RKO (cell line): Measurements from ENCODE around the gene MAP2K7.
A peak's percentile ranks its signal among the peaks of the same experiment; 100 is the strongest.
"Not testable (repeated sequence)": the region's sequence is repeated elsewhere in the genome, so short reads cannot be mapped to it uniquely, and the experiment has no call there.

ENCODE experiments used
- DNase-seq: peaks from one replicate; pipeline ENCODE4 v3.0.0-alpha.2; 2016; ENCODE audit warnings: low spot score

Gene MAP2K7

DNA sequence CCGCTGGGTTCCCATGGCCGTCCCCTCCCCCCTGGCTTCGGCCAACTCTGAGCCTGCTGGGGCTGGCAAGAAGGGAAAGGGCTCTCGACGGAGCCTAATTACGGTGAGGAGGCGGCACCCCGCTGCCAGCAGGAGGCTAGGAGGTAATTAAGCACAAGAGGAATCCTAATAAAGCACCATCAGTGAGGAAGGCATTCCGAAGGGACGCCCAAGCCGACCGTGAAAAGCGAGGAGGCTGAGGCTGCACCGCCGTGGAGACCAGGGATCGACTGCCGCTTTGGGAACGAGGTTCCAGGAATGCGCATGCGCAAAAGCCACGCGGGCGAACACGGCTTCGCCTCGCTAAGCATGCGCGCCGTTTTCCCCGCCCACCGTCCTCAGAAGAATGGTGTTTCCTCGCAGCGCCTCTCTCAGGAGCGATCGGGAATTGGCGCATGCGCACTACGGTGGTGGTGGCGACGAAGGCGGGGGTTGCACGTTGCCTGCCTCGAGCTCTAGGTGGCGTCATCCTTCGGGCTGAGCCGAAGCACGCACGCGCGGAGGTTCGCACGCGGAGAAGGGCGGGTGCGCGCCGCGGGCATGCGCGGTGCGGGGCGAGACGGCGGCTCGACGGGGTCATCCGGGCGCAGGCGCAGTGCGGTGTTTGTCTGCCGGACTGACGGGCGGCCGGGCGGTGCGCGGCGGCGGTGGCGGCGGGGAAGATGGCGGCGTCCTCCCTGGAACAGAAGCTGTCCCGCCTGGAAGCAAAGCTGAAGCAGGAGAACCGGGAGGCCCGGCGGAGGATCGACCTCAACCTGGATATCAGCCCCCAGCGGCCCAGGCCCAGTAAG lies at the start of gene MAP2K7:
Gene MAP2K7, plus strand, starts transcription at position 634 of the 830 bp plus-strand sequence. Its CDS starts 68 bp downstream, at position 702.
- peak; percentile 98 for DNase-seq

DNA sequence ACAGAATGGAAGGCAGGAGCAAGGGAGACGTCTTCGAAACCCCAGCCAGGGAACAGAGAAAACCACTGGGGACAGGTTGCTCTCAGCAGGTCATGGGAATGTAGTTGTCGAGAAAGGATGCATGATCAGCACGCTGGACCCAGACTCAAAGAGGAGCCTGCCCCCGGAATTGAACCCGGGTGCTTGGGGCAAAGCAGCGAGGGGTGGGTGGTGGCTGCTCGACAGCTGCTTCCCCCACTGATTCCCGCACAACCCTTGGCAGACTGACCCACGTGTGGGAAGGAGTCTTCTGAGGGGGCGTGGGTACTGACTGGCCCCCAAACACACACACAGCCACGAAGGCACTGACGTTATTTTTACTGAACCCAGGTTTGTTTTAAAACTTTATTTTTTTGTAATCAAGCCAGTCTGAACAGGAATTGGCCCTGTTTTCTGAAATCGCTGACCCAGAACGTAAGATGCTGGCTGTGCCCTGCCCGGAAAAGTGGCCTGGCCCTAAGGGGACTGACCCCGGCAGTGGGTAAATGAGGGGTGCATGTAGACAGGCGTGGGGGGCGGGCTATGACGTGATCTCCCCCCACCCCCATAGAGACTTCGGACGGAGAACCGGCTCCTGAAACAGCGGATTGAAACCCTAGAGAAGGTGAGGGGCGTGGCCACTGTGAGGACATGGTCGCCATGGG lies 48.1 kb upstream of the MAP2K7 start:
- DNase-seq: no peak

GRCh38 chr19:7856109-7856591 lies 47.5 kb upstream of the MAP2K7 start:
- DNase-seq: no peak

DNA sequence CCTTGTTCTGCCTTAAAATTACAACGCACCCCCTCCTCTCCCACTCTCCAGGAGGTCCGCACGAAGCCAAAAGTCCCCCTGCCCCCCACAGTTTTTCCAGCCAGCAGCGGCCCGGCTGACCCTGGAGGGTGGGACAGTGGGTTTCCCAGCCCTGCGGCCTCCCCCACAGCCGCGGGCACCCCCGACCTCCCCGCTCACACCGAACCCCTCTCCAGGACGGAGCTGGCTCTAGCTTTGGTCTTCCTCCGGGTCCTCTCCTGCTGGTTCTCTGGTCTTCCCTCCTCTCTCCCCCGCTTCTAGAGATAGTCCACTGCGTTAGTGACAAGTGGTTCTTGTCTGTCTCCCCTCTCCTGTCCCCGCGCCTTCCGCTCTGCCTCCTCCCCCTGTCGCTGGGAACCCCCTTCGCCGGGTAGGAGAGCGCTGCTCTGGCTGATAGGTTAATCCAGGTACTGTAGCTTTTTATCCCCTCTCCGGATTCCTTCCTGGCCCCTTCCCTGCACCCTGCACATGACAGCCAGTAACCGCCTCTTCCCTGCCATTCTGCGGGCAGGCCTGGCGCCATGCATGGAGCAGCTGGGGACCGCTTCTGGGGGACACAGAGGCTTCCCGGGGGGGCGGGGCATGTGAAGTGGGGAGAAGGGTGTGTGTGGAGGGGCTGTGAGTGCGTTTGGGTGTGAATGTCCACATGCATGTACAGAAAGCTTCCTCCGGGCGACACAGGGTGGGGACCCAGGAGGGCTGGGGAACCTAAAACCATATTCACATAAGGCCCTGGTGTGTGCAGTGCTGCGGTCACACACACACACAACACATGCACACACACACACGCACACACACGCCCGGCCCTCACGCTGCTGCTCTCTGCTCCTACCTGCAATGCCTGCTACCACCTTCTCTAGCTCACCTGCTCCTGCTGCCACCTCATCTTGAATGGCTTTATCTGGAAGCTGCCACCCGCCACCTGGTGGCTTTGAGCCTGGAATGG lies 46.7 kb upstream of the MAP2K7 start:
- no peak for DNase-seq

- no peak for DNase-seq
Observed at GRCh38 chr19:7857727-7858108, 46.0 kb upstream of the MAP2K7 start.

DNA sequence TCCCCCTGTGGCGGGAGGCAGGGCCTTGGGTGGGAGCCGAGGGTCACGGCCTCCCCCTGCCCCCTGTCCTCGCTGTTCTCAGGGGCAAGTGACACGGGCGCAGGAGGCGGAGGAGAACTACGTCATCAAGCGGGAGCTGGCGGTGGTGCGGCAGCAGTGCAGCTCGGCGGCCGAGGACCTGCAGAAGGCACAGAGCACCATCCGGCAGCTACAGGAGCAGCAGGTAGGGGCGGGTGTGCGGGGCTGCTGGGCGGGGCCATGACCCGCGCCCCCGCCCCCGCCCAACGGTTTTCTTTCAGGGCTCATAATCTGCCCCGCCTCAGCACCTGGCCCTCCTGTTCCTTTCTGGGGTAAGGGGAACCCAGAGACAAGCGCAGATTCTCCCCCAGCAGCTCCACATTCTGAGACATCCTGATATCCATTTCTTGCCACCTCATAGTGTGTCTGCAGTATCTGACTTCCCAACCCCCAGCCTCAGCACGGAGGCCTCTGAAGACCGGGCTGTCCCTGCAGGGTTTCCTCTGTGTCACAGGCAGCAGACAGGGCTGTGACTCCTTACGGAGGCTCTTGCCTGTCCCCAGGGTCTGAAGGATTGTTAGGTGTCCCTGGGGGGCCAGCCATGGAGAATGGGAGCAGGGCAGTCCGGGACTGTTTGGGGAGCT lies 45.4 kb upstream of the MAP2K7 start:
- DNase-seq: no peak

- not testable (repeated sequence) for DNase-seq
Observed at GRCh38 chr19:7859087-7859486, 44.6 kb upstream of the MAP2K7 start.

GRCh38 chr19:7859831-7860713 lies 43.6 kb upstream of the MAP2K7 start:
- no peak for DNase-seq

GRCh38 chr19:7860714-7861618 lies 42.7 kb upstream of the MAP2K7 start:
- no peak for DNase-seq

DNA sequence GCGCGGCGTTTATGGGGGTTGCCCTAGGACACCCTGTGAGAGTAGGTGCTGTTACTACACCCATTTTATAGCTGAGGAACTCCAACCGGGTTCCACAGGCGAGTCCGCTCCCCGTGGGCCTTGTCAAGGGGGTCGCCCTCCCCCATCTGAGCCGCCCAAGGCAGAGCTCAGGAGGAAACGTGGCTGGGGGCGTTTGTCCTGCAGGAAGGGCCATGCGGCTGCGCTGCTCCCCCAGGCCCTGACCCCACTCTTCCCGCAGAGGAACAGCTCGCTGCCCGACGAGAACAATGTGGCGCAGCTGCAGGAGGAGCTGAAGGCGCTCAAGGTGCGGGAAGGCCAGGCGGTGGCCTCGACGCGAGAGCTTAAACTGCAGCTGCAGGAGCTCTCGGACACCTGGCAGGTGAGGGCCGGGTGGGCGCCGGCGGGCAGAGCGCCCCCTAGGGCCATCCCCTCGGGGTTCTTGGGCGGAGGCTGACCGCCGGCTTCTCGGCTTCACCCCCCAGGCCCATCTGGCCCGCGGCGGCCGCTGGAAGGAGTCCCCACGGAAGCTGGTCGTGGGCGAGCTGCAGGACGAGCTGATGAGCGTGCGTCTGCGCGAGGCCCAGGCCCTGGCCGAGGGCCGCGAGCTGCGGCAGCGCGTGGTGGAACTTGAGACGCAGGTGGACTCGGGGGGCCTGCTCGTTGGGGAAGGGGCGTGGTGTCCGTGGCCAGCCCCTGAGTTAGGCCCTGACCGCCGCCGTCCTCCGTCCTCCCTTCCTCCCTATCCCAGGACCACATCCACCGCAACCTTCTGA lies 41.9 kb upstream of the MAP2K7 start:
- no peak for DNase-seq

DNA sequence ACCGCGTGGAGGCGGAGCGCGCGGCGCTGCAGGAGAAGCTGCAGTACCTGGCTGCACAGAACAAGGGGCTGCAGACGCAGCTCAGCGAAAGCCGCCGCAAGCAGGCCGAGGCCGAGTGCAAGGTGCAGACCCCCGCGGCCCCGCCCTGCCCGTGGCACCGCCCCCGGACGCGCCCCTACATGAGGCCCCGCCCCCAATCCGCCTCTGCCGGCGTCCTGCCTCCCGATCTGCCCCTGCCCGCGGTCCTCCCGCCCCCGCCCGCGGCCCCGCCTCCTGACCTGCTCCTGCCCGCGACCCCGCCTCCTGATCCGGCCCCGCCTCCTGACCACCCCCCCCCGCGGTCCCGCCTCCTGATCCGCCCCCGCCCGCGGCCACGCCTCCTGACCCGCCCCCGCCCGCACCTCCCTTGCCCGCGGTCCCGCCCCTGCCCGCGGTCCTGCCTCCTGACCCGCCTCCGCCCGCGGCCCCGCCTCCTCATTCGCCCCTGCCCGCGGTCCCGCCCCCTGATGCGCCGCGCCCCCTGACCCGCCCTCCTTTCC lies 41.2 kb upstream of the MAP2K7 start:
- DNase-seq: no peak

GRCh38 chr19:7863157-7863970 lies 40.3 kb upstream of the MAP2K7 start:
- DNase-seq: no peak

GRCh38 chr19:7863971-7864689 lies 39.5 kb upstream of the MAP2K7 start:
- DNase-seq: no peak

DNA sequence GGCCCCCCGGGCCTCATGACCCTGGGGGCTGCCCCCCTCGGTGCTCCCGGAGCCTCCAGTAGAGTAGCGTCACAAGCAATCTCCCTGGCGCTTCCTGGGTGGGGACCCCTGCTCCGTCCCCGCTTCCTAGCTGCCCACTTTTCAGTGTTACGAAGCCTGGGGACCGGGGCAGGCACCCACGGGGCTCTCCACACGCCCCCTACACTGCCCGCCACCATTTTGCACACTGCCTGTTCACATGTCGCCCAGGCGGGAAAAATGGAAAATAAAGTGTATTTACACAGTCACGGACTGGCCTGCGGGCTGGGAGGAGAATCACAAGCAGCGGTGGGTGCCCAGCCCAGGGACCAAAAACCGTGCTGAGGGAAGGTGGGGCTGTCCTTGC lies 39.0 kb upstream of the MAP2K7 start:
- DNase-seq: no peak

- DNase-seq: no peak
Observed at GRCh38 chr19:7865262-7865911, 38.3 kb upstream of the MAP2K7 start.

DNA sequence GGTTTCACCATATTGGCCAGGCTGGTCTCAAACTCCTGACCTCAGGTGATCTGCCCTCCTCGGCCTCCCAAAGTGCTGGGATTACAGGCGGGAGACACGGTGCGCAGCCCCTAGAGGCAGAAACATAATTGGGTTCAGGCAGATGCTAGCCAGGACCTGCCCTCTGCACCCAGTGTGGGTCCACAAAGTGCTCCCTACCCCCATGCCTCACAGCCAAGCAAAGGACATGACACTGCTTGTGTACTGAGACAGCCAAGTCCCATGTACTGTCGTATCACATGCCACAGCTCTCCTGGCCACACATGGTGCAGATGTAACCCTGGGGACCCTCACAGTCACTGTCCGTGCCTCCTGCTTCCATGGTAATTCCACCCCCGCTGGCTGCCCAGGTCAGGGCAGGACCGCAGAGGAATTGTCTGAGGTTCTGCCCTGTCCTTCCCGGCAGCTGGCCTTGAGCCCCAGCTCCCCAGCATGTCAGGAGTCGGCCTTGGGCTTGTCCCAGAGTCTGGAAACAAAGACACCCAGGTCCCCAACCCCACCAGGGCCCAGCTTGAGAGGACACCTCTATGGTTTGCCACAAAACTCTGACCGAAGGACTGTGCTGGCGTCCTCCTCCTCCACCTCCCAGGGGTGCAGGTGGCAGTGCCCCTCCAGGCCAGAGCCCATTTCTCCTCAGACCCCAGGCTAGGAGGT lies 37.1 kb upstream of the MAP2K7 start:
- DNase-seq: no peak
